Putamen (tissue), 1 donor: Measurements from ENCODE around the gene PLEKHA6.

Experiments used
- DNase-seq: peaks from one replicate; pipeline ENCODE4 v3.0.0-alpha.2; 2016; ENCODE audit warnings: low spot score

PLEKHA6 gene, protein sequence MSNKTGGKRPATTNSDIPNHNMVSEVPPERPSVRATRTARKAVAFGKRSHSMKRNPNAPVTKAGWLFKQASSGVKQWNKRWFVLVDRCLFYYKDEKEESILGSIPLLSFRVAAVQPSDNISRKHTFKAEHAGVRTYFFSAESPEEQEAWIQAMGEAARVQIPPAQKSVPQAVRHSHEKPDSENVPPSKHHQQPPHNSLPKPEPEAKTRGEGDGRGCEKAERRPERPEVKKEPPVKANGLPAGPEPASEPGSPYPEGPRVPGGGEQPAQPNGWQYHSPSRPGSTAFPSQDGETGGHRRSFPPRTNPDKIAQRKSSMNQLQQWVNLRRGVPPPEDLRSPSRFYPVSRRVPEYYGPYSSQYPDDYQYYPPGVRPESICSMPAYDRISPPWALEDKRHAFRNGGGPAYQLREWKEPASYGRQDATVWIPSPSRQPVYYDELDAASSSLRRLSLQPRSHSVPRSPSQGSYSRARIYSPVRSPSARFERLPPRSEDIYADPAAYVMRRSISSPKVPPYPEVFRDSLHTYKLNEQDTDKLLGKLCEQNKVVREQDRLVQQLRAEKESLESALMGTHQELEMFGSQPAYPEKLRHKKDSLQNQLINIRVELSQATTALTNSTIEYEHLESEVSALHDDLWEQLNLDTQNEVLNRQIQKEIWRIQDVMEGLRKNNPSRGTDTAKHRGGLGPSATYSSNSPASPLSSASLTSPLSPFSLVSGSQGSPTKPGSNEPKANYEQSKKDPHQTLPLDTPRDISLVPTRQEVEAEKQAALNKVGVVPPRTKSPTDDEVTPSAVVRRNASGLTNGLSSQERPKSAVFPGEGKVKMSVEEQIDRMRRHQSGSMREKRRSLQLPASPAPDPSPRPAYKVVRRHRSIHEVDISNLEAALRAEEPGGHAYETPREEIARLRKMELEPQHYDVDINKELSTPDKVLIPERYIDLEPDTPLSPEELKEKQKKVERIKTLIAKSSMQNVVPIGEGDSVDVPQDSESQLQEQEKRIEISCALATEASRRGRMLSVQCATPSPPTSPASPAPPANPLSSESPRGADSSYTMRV

GRCh38 chr1:204359474-204360255 is at the start of gene PLEKHA6:
TSS of gene PLEKHA6 (minus strand) at chr1:204359929. CDS start at chr1:204273727, 86,202 bp downstream.
- DNase-seq, result peak; percentile 79

- DNase-seq, result no peak
Observed at GRCh38 chr1:204409123-204409522, 49.4 kb upstream of the PLEKHA6 start.

- no peak for DNase-seq
Observed at GRCh38 chr1:204408602-204409001, 48.9 kb upstream of the PLEKHA6 start.

DNA sequence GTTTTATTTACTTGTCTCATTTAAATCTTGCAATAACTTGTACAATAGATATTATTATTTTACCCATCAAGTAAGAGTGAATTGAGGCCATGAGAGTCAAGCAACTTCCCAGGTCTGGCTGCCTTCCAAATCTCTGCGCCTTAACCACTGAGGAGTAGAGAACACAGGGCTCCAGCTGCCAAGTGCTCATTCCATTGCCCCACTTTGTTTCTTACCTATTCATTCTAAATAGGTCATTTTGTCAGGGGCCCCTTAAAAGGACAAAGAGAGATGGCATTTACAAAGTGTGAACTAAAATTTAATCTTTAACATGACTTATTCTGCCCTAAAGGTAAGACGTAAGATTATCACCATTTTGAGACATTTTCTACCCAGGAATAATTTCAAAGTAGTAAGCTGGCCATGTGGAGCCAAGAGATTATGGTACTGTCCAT is 48.4 kb upstream of the PLEKHA6 start:
- peak; percentile 75 for DNase-seq

DNA sequence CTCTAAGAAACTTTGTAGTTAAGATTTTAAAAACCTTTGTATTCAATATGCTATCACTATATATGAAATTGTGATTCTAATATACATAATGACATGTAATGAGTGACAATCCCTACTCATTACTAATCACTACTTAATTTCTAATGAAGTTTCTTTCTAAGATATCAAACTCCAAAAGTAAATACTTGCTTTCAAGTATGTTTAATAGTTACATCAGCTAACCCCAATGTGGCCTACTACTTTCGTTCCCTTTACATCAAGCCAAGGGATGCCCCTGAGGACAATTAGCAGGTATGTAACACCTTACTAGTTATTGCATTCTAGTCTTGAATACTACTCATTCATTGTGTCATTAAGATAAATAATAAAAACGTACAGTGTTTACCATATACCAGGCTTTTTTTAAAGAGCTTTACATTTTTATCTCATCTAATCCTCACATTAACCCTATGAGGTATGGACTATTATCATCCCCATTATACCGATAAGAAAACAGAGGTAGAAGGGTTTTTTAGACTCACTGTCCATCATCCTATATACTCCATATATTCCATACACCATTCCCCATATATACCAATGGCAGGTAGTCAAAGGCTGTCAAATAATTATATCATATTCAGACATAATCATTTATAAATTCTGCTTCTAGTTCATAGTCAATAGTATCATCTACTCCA is 47.7 kb upstream of the PLEKHA6 start:
- DNase-seq, result no peak

GRCh38 chr1:204406621-204407020 is 46.9 kb upstream of the PLEKHA6 start:
- no peak for DNase-seq

- no peak for DNase-seq
Observed at GRCh38 chr1:204405988-204406387, 46.3 kb upstream of the PLEKHA6 start.

- DNase-seq, result no peak
Observed at GRCh38 chr1:204404629-204405028, 44.9 kb upstream of the PLEKHA6 start.

DNA sequence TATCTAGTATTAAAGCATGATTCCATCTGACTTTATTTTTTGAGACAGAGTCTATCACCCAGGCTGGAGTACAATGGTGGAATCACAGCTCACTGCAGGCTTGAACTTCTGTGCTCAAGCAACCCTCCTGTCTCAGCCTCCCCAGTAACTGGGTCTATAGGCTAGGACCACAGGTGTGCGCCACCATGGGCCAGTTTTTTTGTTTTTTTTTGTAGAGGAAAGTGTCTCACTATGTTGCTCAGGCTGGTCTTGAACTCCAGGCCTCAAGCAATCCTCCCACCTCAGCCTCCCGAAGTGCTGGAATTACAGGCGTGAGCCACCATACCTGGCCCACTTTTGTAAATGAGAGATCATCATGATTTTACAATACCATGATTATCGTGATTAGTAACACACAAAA is 42.7 kb upstream of the PLEKHA6 start:
- DNase-seq, result no peak

- no peak for DNase-seq
Observed at GRCh38 chr1:204401730-204402129, 42.0 kb upstream of the PLEKHA6 start.

DNA sequence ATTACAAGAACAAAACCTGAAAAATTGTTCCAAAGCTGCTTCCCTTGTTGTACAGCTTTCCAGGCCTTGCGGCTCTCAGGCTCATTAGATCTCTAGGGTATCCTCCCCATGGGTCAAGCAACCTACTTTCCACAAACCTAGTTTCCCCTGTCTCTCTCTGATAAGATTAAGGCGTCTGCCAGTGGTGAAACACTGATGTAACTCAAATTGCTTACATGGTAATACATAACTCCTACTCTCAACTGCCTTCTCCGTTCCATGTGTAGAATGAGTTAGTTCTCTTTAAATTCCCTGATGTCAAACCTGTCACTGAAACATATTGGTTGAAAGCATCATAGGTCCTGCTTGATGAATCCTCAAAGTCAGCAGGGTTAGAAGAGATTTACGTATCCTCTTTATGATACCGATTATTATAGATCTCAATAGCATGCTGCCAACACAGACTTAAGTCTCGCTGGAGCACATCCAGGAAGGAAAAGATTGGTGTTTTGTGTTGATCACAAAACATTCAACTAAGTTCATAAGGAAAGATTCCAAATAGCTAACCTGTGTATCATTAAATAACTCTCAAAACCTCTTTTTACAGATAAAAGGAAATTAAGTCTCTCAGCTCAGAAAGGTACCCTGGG is 41.3 kb upstream of the PLEKHA6 start:
- DNase-seq, result no peak

GRCh38 chr1:204398197-204399125 is 38.7 kb upstream of the PLEKHA6 start:
- peak; percentile 42 for DNase-seq

DNA sequence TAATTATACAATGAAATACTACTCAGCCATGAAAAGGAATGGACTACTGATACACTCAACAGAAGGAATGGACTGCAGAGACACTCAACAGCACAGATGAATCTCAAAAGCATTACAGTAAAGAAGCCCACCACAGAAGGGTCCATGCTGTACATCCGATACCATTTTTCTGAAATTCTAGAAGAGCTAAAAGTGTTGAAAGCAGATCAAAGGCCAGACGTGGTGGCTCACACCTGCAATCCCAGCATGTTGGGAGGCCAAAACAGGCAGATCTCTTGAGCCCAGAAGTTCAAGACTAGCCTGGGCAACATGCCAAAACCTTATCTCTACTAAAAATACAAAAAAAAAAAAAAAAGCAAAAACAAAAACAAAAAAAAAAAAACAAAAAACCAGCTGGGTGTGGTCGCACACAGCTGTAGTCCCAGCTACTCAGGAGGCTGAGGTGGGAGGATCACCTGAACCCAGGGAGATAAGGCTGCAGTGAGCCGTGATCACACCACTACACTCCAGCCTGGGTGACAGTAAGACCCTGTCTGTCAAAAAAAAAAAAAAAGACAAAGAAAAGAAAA is 36.4 kb upstream of the PLEKHA6 start:
- DNase-seq, result no peak

DNA sequence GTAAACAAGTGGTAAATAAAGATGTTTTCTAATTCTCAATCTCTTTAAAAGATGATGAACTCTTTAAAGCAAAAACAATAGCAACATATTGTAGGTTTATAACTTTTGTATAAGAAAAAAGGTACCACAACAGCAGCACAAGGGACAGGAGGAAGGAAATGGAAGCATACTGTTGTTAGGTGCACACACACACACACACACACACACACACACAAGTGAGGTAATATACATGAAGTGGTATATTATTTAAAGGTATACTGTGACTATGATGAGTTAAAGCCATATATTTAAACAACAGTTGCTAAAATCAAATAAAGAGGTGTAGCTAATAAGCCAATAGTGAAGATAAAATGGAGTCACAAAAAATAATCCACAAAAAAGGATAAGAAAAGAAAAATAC is 31.9 kb upstream of the PLEKHA6 start:
- DNase-seq, result no peak

- DNase-seq, result no peak
Observed at GRCh38 chr1:204390751-204391466, 31.2 kb upstream of the PLEKHA6 start.

- no peak for DNase-seq
Observed at GRCh38 chr1:204385727-204386126, 26.0 kb upstream of the PLEKHA6 start.

- peak; percentile 49 for DNase-seq
Observed at GRCh38 chr1:204384636-204385352, 25.1 kb upstream of the PLEKHA6 start.
